Stimulated activated CD4-positive, alpha-beta T cell treated with anti-CD3 and anti-CD28 coated beads, Interleukin-4, amount 100 ng/mL, for 1 hour (primary cell): ENCODE measurements around the gene CEACAM16.
"Not testable (repeated sequence)": the region's sequence is repeated elsewhere in the genome, so short reads cannot be mapped to it uniquely, and the experiment has no call there.

Source experiments
- DNase-seq: peaks from one replicate; pipeline ENCODE4 v3.0.0-alpha.2; 2020

CEACAM16 gene

GRCh38 chr19:44680536-44680935 is 18.4 kb upstream of the CEACAM16 start:
- DNase-seq: no peak

GRCh38 chr19:44681992-44682790 is 16.8 kb upstream of the CEACAM16 start:
- DNase-seq: no peak

- no peak for DNase-seq
Observed at GRCh38 chr19:44682807-44683206, 16.1 kb upstream of the CEACAM16 start.

- no peak for DNase-seq
Observed at GRCh38 chr19:44683434-44684210, 15.3 kb upstream of the CEACAM16 start.

GRCh38 chr19:44684396-44684795 is 14.6 kb upstream of the CEACAM16 start:
- DNase-seq: not testable (repeated sequence)

- no peak for DNase-seq
Observed at GRCh38 chr19:44684892-44685863, 13.8 kb upstream of the CEACAM16 start.

- no peak for DNase-seq
Observed at GRCh38 chr19:44685877-44686276, 13.1 kb upstream of the CEACAM16 start.

GRCh38 chr19:44686896-44687295 is 12.1 kb upstream of the CEACAM16 start:
- DNase-seq: no peak

GRCh38 chr19:44687888-44688287 is 11.1 kb upstream of the CEACAM16 start:
- no peak for DNase-seq

GRCh38 chr19:44689290-44690130 is 9.4 kb upstream of the CEACAM16 start:
- peak; percentile 86 for DNase-seq

GRCh38 chr19:44690131-44690440 is 8.9 kb upstream of the CEACAM16 start:
- no peak for DNase-seq

GRCh38 chr19:44692379-44692721 is 6.6 kb upstream of the CEACAM16 start:
- no peak for DNase-seq

- DNase-seq: peak; percentile 26
Observed at GRCh38 chr19:44694184-44694579, 4.8 kb upstream of the CEACAM16 start.

GRCh38 chr19:44696939-44697669 is 1.8 kb upstream of the CEACAM16 start:
- DNase-seq: no peak

- no peak for DNase-seq
Observed at GRCh38 chr19:44697670-44698034, 1.3 kb upstream of the CEACAM16 start.

- no peak for DNase-seq
Observed at GRCh38 chr19:44700547-44700946, 1.6 kb downstream of the CEACAM16 start.

- DNase-seq: no peak
Observed at GRCh38 chr19:44701228-44701627, 2.3 kb downstream of the CEACAM16 start.

- no peak for DNase-seq
Observed at GRCh38 chr19:44702551-44703176, 3.7 kb downstream of the CEACAM16 start.

GRCh38 chr19:44703336-44704078 is 4.6 kb downstream of the CEACAM16 start:
- DNase-seq: no peak

GRCh38 chr19:44704982-44705381 is 6.0 kb downstream of the CEACAM16 start:
- no peak for DNase-seq
